SJSA1 (cell line): ENCODE measurements around the gene IQCF6. TPM values are rescaled to one million over a fixed set of nuclear protein-coding genes. Genes with fewer than 3 reads are reported as not detected.

Experiments used
- DNase-seq, 2 experiments: peaks; one replicate each; pipeline ENCODE4 v3.0.0-alpha.2; 2015 to 2020; ENCODE audit warnings: low spot score in 2 of 2, low read depth in 1 of 2
- H3K27ac ChIP-seq: fragments of 250-450 bp; sonication (Bioruptor Pico); 2 replicates; pipeline ENCODE4 v1.5.1; 2020; ENCODE audit warnings: mild to moderate bottlenecking, moderate library complexity
- H3K27me3 ChIP-seq: fragments of 250-450 bp; sonication (Bioruptor Pico); replicated peaks from 2 replicates; pipeline ENCODE4 v1.5.1; 2020; ENCODE audit warnings: mild to moderate bottlenecking, moderate library complexity
- H3K36me3 ChIP-seq: fragments of 250-450 bp; sonication (Bioruptor Pico); 2 replicates; pipeline ENCODE4 v1.5.1; 2020; ENCODE audit warnings: mild to moderate bottlenecking
- H3K4me1 ChIP-seq: fragments of 250-450 bp; sonication (Bioruptor Pico); replicated peaks from 2 replicates; pipeline ENCODE4 v1.6.1; 2021; ENCODE audit warnings: mild to moderate bottlenecking
- H3K4me3 ChIP-seq: fragments of 250-450 bp; sonication (Bioruptor Pico); 2 replicates; pipeline ENCODE4 v1.5.1; 2020; ENCODE audit warnings: mild to moderate bottlenecking
- H3K9me3 ChIP-seq: fragments of 250-450 bp; sonication (Bioruptor Pico); replicated peaks from 2 replicates; pipeline ENCODE4 v1.5.1; 2020; ENCODE audit warnings: mild to moderate bottlenecking
- total RNA-seq: library from RNA; depleted of rRNA; stranded (reverse); fragments of >200 nt; shearing (Covaris generic); gene quantifications from 2 replicates; pipeline ENCODE4 v1.2.3, GENCODE V29; 2014; rRNA removed

The IQCF6 gene
- total RNA-seq: not detected in 2 replicates

- no peaks in the 10 kb centered on the region; the same call in 1 of the 2 replicates for H3K27me3 ChIP-seq
- no peaks in the 10 kb centered on the region for H3K9me3 ChIP-seq
- H3K4me1 ChIP-seq: no peaks in the 10 kb centered on the region
- DNase-seq: no peak
- no peak within 1 kb of the TSS for H3K4me3 ChIP-seq
- H3K36me3 ChIP-seq: no peaks in the 10 kb centered on the region
- no peak within 1 kb of the TSS for H3K27ac ChIP-seq
These were observed at the start of gene IQCF6 for GRCh38 chr3:51779137-51779536. Gene IQCF6 (minus strand): TSS chr3:51779237. CDS start chr3:51779224, 13 bp downstream.

GRCh38 chr3:51828297-51828696 lies 49.3 kb upstream of the IQCF6 start:
- no peak for DNase-seq
- H3K36me3 ChIP-seq: no peaks in the 10 kb centered on the region
- H3K4me1 ChIP-seq: no peaks in the 10 kb centered on the region
- H3K27ac ChIP-seq: no peak overlapping the region
- H3K9me3 ChIP-seq: 0 out of 2 replicates have a peak, but pooled peaks cover 5% of the 10 kb centered on the region
- no peaks in the 10 kb centered on the region for H3K27me3 ChIP-seq
- no peak overlapping the region for H3K4me3 ChIP-seq

- H3K27ac ChIP-seq: no peak overlapping the region
- DNase-seq: no peak
- H3K4me3 ChIP-seq: no peak overlapping the region
- H3K9me3 ChIP-seq: no peaks in the 10 kb centered on the region
- no peaks in the 10 kb centered on the region for H3K4me1 ChIP-seq
- no peaks in the 10 kb centered on the region for H3K36me3 ChIP-seq
- no peaks in the 10 kb centered on the region for H3K27me3 ChIP-seq
These were observed 40.8 kb upstream of the IQCF6 start for GRCh38 chr3:51819709-51820406.

- Histone ChIP-seq H3K9me3 (no peaks in the 10 kb centered on the region), H3K4me1 (no peaks in the 10 kb centered on the region), H3K27me3 (no peaks in the 10 kb centered on the region), H3K4me3 (no peak overlapping the region), H3K27ac (no peak overlapping the region), H3K36me3 (no peaks in the 10 kb centered on the region)
- no peak for DNase-seq
These were observed 40.1 kb upstream of the IQCF6 start for GRCh38 chr3:51819151-51819550.

GRCh38 chr3:51817375-51817774 lies 38.3 kb upstream of the IQCF6 start:
- Histone ChIP-seq H3K4me3 (no peak overlapping the region), H3K9me3 (no peaks in the 10 kb centered on the region), H3K27me3 (no peaks in the 10 kb centered on the region), H3K4me1 (no peaks in the 10 kb centered on the region), H3K36me3 (no peaks in the 10 kb centered on the region), H3K27ac (no peak overlapping the region)
- no peak for DNase-seq

GRCh38 chr3:51816723-51817122 lies 37.7 kb upstream of the IQCF6 start:
- H3K36me3 ChIP-seq: no peaks in the 10 kb centered on the region
- H3K9me3 ChIP-seq: no peaks in the 10 kb centered on the region
- H3K4me1 ChIP-seq: no peaks in the 10 kb centered on the region
- no peaks in the 10 kb centered on the region for H3K27me3 ChIP-seq
- H3K4me3 ChIP-seq: no peak overlapping the region
- DNase-seq: no peak
- no peak overlapping the region for H3K27ac ChIP-seq

GRCh38 chr3:51815614-51816013 lies 36.6 kb upstream of the IQCF6 start:
- Histone ChIP-seq H3K9me3 (no peaks in the 10 kb centered on the region), H3K4me3 (no peak overlapping the region), H3K36me3 (no peaks in the 10 kb centered on the region), H3K4me1 (no peaks in the 10 kb centered on the region), H3K27ac (no peak overlapping the region), H3K27me3 (no peaks in the 10 kb centered on the region)
- no peak for DNase-seq

GRCh38 chr3:51814034-51814433 lies 35.0 kb upstream of the IQCF6 start:
- Histone ChIP-seq H3K27ac (no peak overlapping the region), H3K9me3 (no peaks in the 10 kb centered on the region), H3K4me1 (no peaks in the 10 kb centered on the region), H3K4me3 (no peak overlapping the region), H3K27me3 (no peaks in the 10 kb centered on the region), H3K36me3 (no peaks in the 10 kb centered on the region)
- no peak for DNase-seq

GRCh38 chr3:51813539-51813938 lies 34.5 kb upstream of the IQCF6 start:
- Histone ChIP-seq H3K9me3 (no peaks in the 10 kb centered on the region), H3K27ac (no peak overlapping the region), H3K27me3 (no peaks in the 10 kb centered on the region), H3K4me3 (no peak overlapping the region), H3K4me1 (no peaks in the 10 kb centered on the region), H3K36me3 (no peaks in the 10 kb centered on the region)
- DNase-seq: no peak

GRCh38 chr3:51808934-51809333 lies 29.9 kb upstream of the IQCF6 start:
- no peaks in the 10 kb centered on the region for H3K36me3 ChIP-seq
- no peak for DNase-seq
- no peak overlapping the region for H3K27ac ChIP-seq

GRCh38 chr3:51802106-51802703 lies 23.2 kb upstream of the IQCF6 start:
- Histone ChIP-seq H3K27ac (no peak overlapping the region), H3K36me3 (no peaks in the 10 kb centered on the region), H3K9me3 (no peaks in the 10 kb centered on the region), H3K27me3 (peaks cover 9% of the 10 kb centered on the region), H3K4me1 (no peaks in the 10 kb centered on the region), H3K4me3 (no peak overlapping the region)
- no peak for DNase-seq

More at GRCh38 chr3:51808934-51809333, 29.9 kb upstream of the IQCF6 start:
- Histone ChIP-seq H3K4me3 (no peak overlapping the region), H3K27me3 (0 out of 2 replicates have a peak, but pooled peaks cover 2% of the 10 kb centered on the region), H3K9me3 (no peaks in the 10 kb centered on the region), H3K4me1 (no peaks in the 10 kb centered on the region)

- no peak overlapping the region for H3K27ac ChIP-seq
- H3K4me3 ChIP-seq: no peak overlapping the region
- no peaks in the 10 kb centered on the region for H3K36me3 ChIP-seq
- no peaks in the 10 kb centered on the region for H3K9me3 ChIP-seq
- H3K4me1 ChIP-seq: no peaks in the 10 kb centered on the region
- H3K27me3 ChIP-seq: peaks cover 9% of the 10 kb centered on the region
- DNase-seq: no peak
These were observed 21.7 kb upstream of the IQCF6 start for GRCh38 chr3:51800750-51801125.

- Histone ChIP-seq H3K4me1 (no peaks in the 10 kb centered on the region), H3K27ac (no peak overlapping the region), H3K9me3 (no peaks in the 10 kb centered on the region), H3K4me3 (no peak overlapping the region), H3K27me3 (peaks cover 9% of the 10 kb centered on the region), H3K36me3 (no peaks in the 10 kb centered on the region)
- DNase-seq: peak in 1 of 2 experiments; percentile 29
These were observed 21.1 kb upstream of the IQCF6 start for GRCh38 chr3:51799879-51800749.
